ENCODE results near the gene ABR.
"Not testable (repeated sequence)": the region's sequence is repeated elsewhere in the genome, so short reads cannot be mapped to it uniquely, and the experiment has no call there.

ABR gene

GRCh38 chr17:1146561-1147265 is 33.1 kb downstream of the ABR start:
- DNase-seq, result no peak

- no peak for DNase-seq
Measured at GRCh38 chr17:1145311-1145986, 34.3 kb downstream of the ABR start.

GRCh38 chr17:1144162-1144561 is 35.6 kb downstream of the ABR start:
- DNase-seq, result no peak

GRCh38 chr17:1143573-1143972 is 36.2 kb downstream of the ABR start:
- no peak for DNase-seq

- no peak for DNase-seq
Measured at GRCh38 chr17:1142561-1142971, 37.2 kb downstream of the ABR start.

GRCh38 chr17:1137465-1137894 is 42.3 kb downstream of the ABR start:
- DNase-seq, result peak in 1 of 2 experiments; percentile 11

- DNase-seq, result no peak
Measured at GRCh38 chr17:1136748-1137147, 43.0 kb downstream of the ABR start.

GRCh38 chr17:1134634-1135324 is 45.0 kb downstream of the ABR start:
- no peak for DNase-seq

GRCh38 chr17:1130191-1130590 is 49.6 kb downstream of the ABR start:
- no peak for DNase-seq

GRCh38 chr17:1128463-1128862 is 51.3 kb downstream of the ABR start:
- DNase-seq, result not testable (repeated sequence)

GRCh38 chr17:1126801-1127550 is 52.8 kb downstream of the ABR start:
- no peak for DNase-seq

GRCh38 chr17:1126250-1126797 is 53.5 kb downstream of the ABR start:
- no peak for DNase-seq

GRCh38 chr17:1125788-1126145 is 54.0 kb downstream of the ABR start:
- DNase-seq, result no peak

- DNase-seq, result no peak
Measured at GRCh38 chr17:1124896-1125787, 54.6 kb downstream of the ABR start.

GRCh38 chr17:1123921-1124715 is 55.7 kb downstream of the ABR start:
- DNase-seq, result no peak

- no peak for DNase-seq
Measured at GRCh38 chr17:1123393-1123831, 56.4 kb downstream of the ABR start.

GRCh38 chr17:1122533-1123392 is 57.0 kb downstream of the ABR start:
- DNase-seq, result peak; percentile 73 to 83

- not testable (repeated sequence) for DNase-seq
Measured at GRCh38 chr17:1121442-1121817, 58.4 kb downstream of the ABR start.

- DNase-seq, result no peak
Measured at GRCh38 chr17:1120596-1121441, 59.0 kb downstream of the ABR start.
